Endothelial cell of umbilical vein (primary cell): ENCODE results near the gene ISL1. TPM values are rescaled to one million over a fixed set of nuclear protein-coding genes. Genes with fewer than 3 reads are reported as not detected.

ENCODE experiments used
- BruUV-seq: library from RNA; stranded (reverse); fragments of 400-500 nt; replicated peaks from 2 replicates; lab custom pipeline; 2021; lab: Mats Ljungman, UMichigan
- CTCF ChIA-PET: fragments of 300-600, 350-600 bp; sonication (Branson Sonifier 250); formaldehyde crosslinking; loops from one replicate; lab custom pipeline; 2021; ENCODE audit warnings: antibody characterized with exemption, inconsistent platforms; lab: Charles Lee
- POLR2A ChIA-PET: fragments of 300-600, 350-600 bp; sonication (Branson Sonifier 250); formaldehyde crosslinking; loops from one replicate; lab custom pipeline; 2021; ENCODE audit warnings: antibody characterized with exemption, inconsistent platforms; lab: Charles Lee
- DNase-seq: peaks from one replicate; pipeline ENCODE4 v3.0.0-alpha.2; 2011; ENCODE audit warnings: low read depth, low spot score
- FAIRE-seq: peaks from 2 replicates; lab custom pipeline; 2011; peaks lifted over from hg19 to GRCh38; lab: Jason Lieb, UNC
- H2AFZ ChIP-seq: 2 replicates; pipeline ENCODE4 v1.6.0; 2012; ENCODE audit warnings: low read depth, low read length, control low read depth, inconsistent platforms
- H3K27ac ChIP-seq: 2 replicates; pipeline ENCODE4 v1.5.1; 2011; ENCODE audit warnings: low read depth, mild to moderate bottlenecking, control low read depth, low read length, moderate library complexity; ENCODE audit not compliant: insufficient read depth
- H3K27me3 ChIP-seq, 2 experiments: 2 replicates each; pipeline versions ENCODE4 v1.6.0 to v1.6.1; 2011; ENCODE audit warnings: low read length in 2 of 2, mixed read lengths in 1 of 2; ENCODE audit not compliant: control insufficient read depth in 2 of 2, insufficient read depth in 2 of 2
- H3K36me3 ChIP-seq, 2 experiments: 2 replicates in 1 of 2; 3 replicates in 1 of 2; pipeline ENCODE4 v1.5.1; 2011; ENCODE audit warnings: low read length in 2 of 2, mild to moderate bottlenecking in 1 of 2, moderate library complexity in 1 of 2; ENCODE audit not compliant: control insufficient read depth in 2 of 2, insufficient read depth in 2 of 2; ENCODE audit errors: extremely low read depth in 1 of 2
- H3K4me1 ChIP-seq: 3 replicates; pipeline ENCODE4 v1.5.1; 2011; ENCODE audit warnings: mild to moderate bottlenecking, low read length; ENCODE audit not compliant: control insufficient read depth, insufficient read depth; ENCODE audit errors: extremely low read depth
- H3K4me2 ChIP-seq: 2 replicates; pipeline ENCODE4 v1.6.1; 2011; ENCODE audit warnings: low read length, control low read depth, mixed read lengths; ENCODE audit not compliant: insufficient read depth
- H3K4me3 ChIP-seq, 3 experiments: fragments of 200-600 bp in 1 of 3; sonication (generic), shearing (Covaris generic) in 1 of 3; replicated peaks in 1 of 3; 2 replicates each; pipeline ENCODE4 v1.5.1; 2011 to 2016; ENCODE audit warnings: control low read depth in 3 of 3, low read length in 3 of 3, mild to moderate bottlenecking in 2 of 3, inconsistent platforms in 1 of 3, low read depth in 1 of 3, moderate library complexity in 1 of 3; ENCODE audit not compliant: insufficient read depth in 1 of 3
- H3K79me2 ChIP-seq: 2 replicates; pipeline ENCODE4 v1.6.0; 2012; ENCODE audit warnings: low read length, inconsistent platforms; ENCODE audit not compliant: control insufficient read depth, insufficient read depth
- H3K9ac ChIP-seq: replicated peaks from 2 replicates; pipeline ENCODE3; 2011; ENCODE audit warnings: low read length, control low read depth; ENCODE audit not compliant: insufficient read depth; ENCODE audit errors: extremely low read depth
- H3K9me1 ChIP-seq: replicated peaks from 3 replicates; pipeline ENCODE4 v1.6.0; 2011; ENCODE audit warnings: mild to moderate bottlenecking, low read length; ENCODE audit not compliant: control insufficient read depth, insufficient read depth; ENCODE audit errors: extremely low read depth
- H3K9me3 ChIP-seq: replicated peaks from 2 replicates; pipeline ENCODE4 v1.5.1; 2012; ENCODE audit warnings: low read length, inconsistent platforms; ENCODE audit not compliant: control insufficient read depth, insufficient read depth
- H4K20me1 ChIP-seq: replicated peaks from 2 replicates; pipeline ENCODE3; 2011; ENCODE audit warnings: mild to moderate bottlenecking, low read length; ENCODE audit not compliant: control insufficient read depth, insufficient read depth; ENCODE audit errors: extremely low read depth
- EZH2 ChIP-seq: IDR thresholded peaks from 2 replicates; pipeline ENCODE4 v1.6.1; 2012; ENCODE audit warnings: borderline replicate concordance, low read depth, mild to moderate bottlenecking, moderate library complexity, low read length, inconsistent platforms; ENCODE audit not compliant: severe bottlenecking
- FOS ChIP-seq: IDR thresholded peaks from 2 replicates; pipeline ENCODE4 v1.6.1; 2011; ENCODE audit warnings: mild to moderate bottlenecking, low read length, moderate library complexity, borderline replicate concordance; ENCODE audit not compliant: insufficient read depth
- GATA2 ChIP-seq: IDR thresholded peaks from 2 replicates; pipeline ENCODE4 v1.7.0; 2011; ENCODE audit warnings: low read depth, mild to moderate bottlenecking, moderate library complexity, mixed read lengths, low read length; ENCODE audit not compliant: insufficient read length, insufficient read depth
- JUN ChIP-seq: IDR thresholded peaks from 2 replicates; pipeline ENCODE4 v1.6.1; 2011; ENCODE audit warnings: borderline replicate concordance, low read depth; ENCODE audit not compliant: insufficient read length, insufficient read depth
- MYC ChIP-seq: IDR thresholded peaks from one replicate; pipeline ENCODE4 v1.6.1; 2011; ENCODE audit warnings: mild to moderate bottlenecking, low read depth, low read length
- POLR2A ChIP-seq: IDR thresholded peaks from 2 replicates; pipeline ENCODE4 v1.6.1; 2012; ENCODE audit warnings: low read depth, mild to moderate bottlenecking, control low read depth, low read length
- POLR2AphosphoS5 ChIP-seq: IDR thresholded peaks from 2 replicates; pipeline ENCODE4 v1.6.1; 2012; ENCODE audit warnings: low read depth, mild to moderate bottlenecking, control low read depth, low read length, moderate library complexity; ENCODE audit not compliant: insufficient read depth
- dilution Hi-C: fragments of 300-500 bp; cut with MboI; formaldehyde crosslinking; loops from one replicate; pipeline ENCODE4 v1.15.0; 2019; ENCODE audit warnings: low sequenced_read_pairs; ENCODE audit not compliant: extremely low pct_ligation_motif_present
- intact Hi-C: fragments of 100-400 bp; cut with micrococcal nuclease; formaldehyde crosslinking; loops from one replicate; pipeline ENCODE4 v1.10.0; 2022
- polyA plus RNA-seq, 4 experiments: library from polyadenylated mRNA; depleted of rRNA in 3 of 4; stranded (reverse) in 3 of 4; unstranded in 1 of 4; fragments of >200 nt; gene quantifications; 2 replicates each; pipeline versions ENCODE4 v1.2.1 to v1.2.3, GENCODE V29; 2011 to 2012; ENCODE audit warnings: missing spikeins in 1 of 4
- total RNA-seq: library from RNA; stranded (reverse); gene quantifications from 2 replicates; pipeline ENCODE4 v1.2.3, GENCODE V29; 2021
- TF ChIP-seq, protein P1 (sequence below), 2 donors: IDR thresholded peaks; 1 replicate in 1 of 2; 2 replicates in 1 of 2; pipeline ENCODE4 v1.5.1; 2011; ENCODE audit warnings: low read length in 2 of 2, mild to moderate bottlenecking in 2 of 2, moderate library complexity in 2 of 2, control low read depth in 1 of 2, inconsistent platforms in 1 of 2, low read depth in 1 of 2; ENCODE audit not compliant: insufficient read depth in 1 of 2; ENCODE audit errors: extremely low read depth in 1 of 2
- TF ChIP-seq, protein P2 (sequence below): IDR thresholded peaks from 2 replicates; pipeline ENCODE4 v1.6.1; 2011; ENCODE audit not compliant: insufficient read depth, insufficient read length

ISL1 gene
- total and polyA plus RNA-seq, 2 donors (not counting 3 experiments of a cell fraction or from before 2014, with no cell fraction given), result 0.28 to 1.1 TPM

DNA sequence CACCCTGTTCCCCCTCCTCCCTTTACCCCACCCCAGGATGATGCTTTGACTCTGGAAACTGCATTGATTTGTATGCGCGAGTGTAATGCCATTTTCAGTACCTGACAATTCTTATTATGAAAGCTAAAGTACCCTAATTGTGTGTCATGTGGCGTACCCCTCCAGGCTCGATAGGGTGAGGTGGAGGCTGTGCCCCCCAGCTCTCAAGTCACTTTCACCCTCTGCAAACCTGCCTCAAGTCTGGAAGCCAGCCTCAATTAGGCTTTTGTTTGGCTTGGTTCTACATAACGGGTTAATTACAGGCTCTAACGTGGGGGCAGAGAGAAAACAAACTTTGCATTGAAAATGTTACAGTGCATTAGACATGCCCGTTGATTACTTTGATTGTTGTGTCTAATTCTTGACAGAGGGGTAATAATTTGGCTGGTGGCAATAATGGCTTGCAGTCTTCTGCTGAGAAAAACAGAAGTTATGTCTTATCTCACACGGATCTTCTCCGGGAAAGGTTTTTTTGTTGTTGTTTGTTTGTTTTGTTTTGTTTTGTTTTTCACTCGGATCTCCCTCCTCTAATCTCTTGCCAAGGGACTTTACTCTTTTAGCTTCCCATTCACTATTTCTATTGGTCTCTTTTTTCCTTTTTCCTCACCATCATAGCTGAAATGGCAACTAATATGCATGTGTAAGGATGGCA lies 12.6 kb downstream of the ISL1 start:
- ChIA-PET POLR2A (no interaction called here), CTCF (no interaction called here)
- no TSS peak for BruUV-seq
- peaks cover 21 to 29% of the 10 kb centered on the region in 2 experiments for H3K27me3 ChIP-seq
- H3K79me2 ChIP-seq, result no peaks in the 10 kb centered on the region
- FAIRE-seq (no peak), DNase-seq (no peak)
- H2AFZ ChIP-seq, result no peak overlapping the region
- H3K4me2 ChIP-seq, result no peak overlapping the region
- H3K4me3 ChIP-seq, result no peak overlapping the region
- TF ChIP-seq FOS (no peak), GATA2 (no peak), POLR2A (no peak), JUN (no peak), EZH2 (no peak), POLR2AphosphoS5 (no peak), MYC (no peak)
- TF ChIP-seq, protein P1, sequence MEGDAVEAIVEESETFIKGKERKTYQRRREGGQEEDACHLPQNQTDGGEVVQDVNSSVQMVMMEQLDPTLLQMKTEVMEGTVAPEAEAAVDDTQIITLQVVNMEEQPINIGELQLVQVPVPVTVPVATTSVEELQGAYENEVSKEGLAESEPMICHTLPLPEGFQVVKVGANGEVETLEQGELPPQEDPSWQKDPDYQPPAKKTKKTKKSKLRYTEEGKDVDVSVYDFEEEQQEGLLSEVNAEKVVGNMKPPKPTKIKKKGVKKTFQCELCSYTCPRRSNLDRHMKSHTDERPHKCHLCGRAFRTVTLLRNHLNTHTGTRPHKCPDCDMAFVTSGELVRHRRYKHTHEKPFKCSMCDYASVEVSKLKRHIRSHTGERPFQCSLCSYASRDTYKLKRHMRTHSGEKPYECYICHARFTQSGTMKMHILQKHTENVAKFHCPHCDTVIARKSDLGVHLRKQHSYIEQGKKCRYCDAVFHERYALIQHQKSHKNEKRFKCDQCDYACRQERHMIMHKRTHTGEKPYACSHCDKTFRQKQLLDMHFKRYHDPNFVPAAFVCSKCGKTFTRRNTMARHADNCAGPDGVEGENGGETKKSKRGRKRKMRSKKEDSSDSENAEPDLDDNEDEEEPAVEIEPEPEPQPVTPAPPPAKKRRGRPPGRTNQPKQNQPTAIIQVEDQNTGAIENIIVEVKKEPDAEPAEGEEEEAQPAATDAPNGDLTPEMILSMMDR (IDR thresholded peaks at IDR 0.05; ENCODE audit: extremely low read depth in 1 of 2, insufficient read depth in 1 of 2, low read depth in 1 of 2, low read length in 2 of 2), result no peak
- TF ChIP-seq, protein P2, sequence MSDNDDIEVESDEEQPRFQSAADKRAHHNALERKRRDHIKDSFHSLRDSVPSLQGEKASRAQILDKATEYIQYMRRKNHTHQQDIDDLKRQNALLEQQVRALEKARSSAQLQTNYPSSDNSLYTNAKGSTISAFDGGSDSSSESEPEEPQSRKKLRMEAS, result no peak
- no peaks in the 10 kb centered on the region for H3K9me1 ChIP-seq
- H4K20me1 ChIP-seq, result no peaks in the 10 kb centered on the region
- no peaks in the 10 kb centered on the region for H3K9me3 ChIP-seq
- no peaks in the 10 kb centered on the region for H3K36me3 ChIP-seq
- intact Hi-C loops, result no loop called here
- H3K4me1 ChIP-seq, result no peaks in the 10 kb centered on the region
- no peak overlapping the region for H3K27ac ChIP-seq
- dilution Hi-C loops, result no loop called here
- no peak overlapping the region for H3K9ac ChIP-seq
